ENCODE measurements around the gene SMURF2.
"Not testable (repeated sequence)": the region's sequence is repeated elsewhere in the genome, so short reads cannot be mapped to it uniquely, and the experiment has no call there.

SMURF2 gene

DNA sequence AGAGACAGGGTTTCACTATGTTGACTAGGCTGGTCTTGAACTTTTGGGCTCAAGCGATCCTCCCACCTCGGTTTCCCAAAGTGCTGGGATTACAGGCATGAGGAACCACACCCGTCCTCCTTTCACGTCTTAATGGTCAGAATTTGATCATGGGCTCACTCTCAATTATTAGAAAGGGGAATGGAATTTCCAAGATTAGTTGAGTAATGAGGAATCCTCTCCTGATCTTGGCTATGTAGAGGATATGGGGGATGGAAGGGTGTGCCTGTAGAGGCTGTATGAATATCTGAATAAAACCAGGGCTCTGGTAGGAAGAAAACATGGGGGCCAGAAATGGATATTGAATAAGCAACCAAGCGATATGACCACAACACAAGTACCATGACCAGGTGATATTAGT lies 25.9 kb upstream of the SMURF2 start:
- Histone ChIP-seq H3K27ac (ENCODE audit: low read length) (no peak overlapping the region), H3K27me3 (ENCODE audit: control insufficient read depth, insufficient read depth, low read length) (no peaks in the 10 kb centered on the region), H3K4me1 (ENCODE audit: control insufficient read depth, insufficient read depth, low read length) (no peaks in the 10 kb centered on the region), H3K9me3 (ENCODE audit: control insufficient read depth, insufficient read depth, low read length) (no peaks in the 10 kb centered on the region; the same call in 1 of the 2 replicates), H3K36me3 (ENCODE audit: control insufficient read depth, insufficient read depth, low read length) (no peaks in the 10 kb centered on the region), H3K4me3 (ENCODE audit: low read length) (no peak overlapping the region)
- WGBS (ENCODE audit: insufficient coverage, insufficient read length), result no CpG with 5 or more reads among the region's 5 CpGs
- DNase-seq (ENCODE audit: low read depth, low spot score), result no peak

DNA sequence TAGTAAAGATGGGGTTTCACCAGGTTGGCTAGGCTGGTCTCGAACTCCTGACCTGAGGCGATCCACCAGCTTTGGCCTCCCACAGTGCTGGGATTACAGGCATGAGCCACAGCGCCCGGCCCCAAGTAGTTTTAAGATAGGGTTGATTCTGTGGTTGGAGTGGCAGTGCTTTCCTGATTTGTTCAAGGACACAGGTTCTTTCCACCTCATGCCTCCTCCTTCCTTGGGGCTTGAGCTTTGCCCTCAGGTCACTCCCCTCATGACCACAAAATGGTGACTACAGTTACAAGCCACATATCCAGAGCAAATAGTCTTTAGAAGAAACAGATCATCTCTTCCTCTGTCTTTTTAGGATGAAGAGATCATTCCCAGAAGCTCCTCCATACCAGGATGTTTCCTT lies 25.3 kb upstream of the SMURF2 start:
- Histone ChIP-seq H3K4me3 (ENCODE audit: low read length) (no peak overlapping the region), H3K27me3 (ENCODE audit: control insufficient read depth, insufficient read depth, low read length) (no peaks in the 10 kb centered on the region), H3K9me3 (ENCODE audit: control insufficient read depth, insufficient read depth, low read length) (no peaks in the 10 kb centered on the region; the same call in 1 of the 2 replicates), H3K4me1 (ENCODE audit: control insufficient read depth, insufficient read depth, low read length) (no peaks in the 10 kb centered on the region), H3K27ac (ENCODE audit: low read length) (no peak overlapping the region), H3K36me3 (ENCODE audit: control insufficient read depth, insufficient read depth, low read length) (no peaks in the 10 kb centered on the region)
- no CpG with 5 or more reads among the region's 4 CpGs for WGBS (ENCODE audit: insufficient coverage, insufficient read length)
- DNase-seq (ENCODE audit: low read depth, low spot score), result no peak

DNA sequence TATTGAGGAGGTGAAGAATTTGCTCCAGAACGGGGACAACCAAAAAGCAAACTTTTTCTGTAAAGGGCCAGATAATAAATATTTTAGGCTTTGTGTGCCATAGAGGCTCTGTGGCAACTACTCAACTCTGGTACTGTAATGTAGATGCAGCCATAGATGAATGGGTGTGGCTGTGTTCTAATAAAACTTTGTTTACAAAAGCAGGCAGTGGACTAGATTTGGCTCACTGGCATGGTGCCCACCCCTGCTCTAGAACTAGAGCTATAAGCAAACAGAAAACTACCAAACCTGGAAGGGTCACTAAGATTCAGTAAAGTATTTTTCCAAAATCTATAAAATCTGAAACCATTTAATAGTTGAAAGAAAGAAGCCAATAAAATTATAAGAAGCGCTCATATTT lies 24.6 kb upstream of the SMURF2 start:
- H3K27me3 ChIP-seq (ENCODE audit: control insufficient read depth, insufficient read depth, low read length), result no peaks in the 10 kb centered on the region
- no peak overlapping the region for H3K27ac ChIP-seq (ENCODE audit: low read length)
- no peaks in the 10 kb centered on the region for H3K4me1 ChIP-seq (ENCODE audit: control insufficient read depth, insufficient read depth, low read length)
- no peak for DNase-seq (ENCODE audit: low read depth, low spot score)
- H3K4me3 ChIP-seq (ENCODE audit: low read length), result no peak overlapping the region
- H3K9me3 ChIP-seq (ENCODE audit: control insufficient read depth, insufficient read depth, low read length), result no peaks in the 10 kb centered on the region; the same call in 1 of the 2 replicates
- no CpG with 5 or more reads among the region's 2 CpGs for WGBS (ENCODE audit: insufficient coverage, insufficient read length)
- no peaks in the 10 kb centered on the region for H3K36me3 ChIP-seq (ENCODE audit: control insufficient read depth, insufficient read depth, low read length)

DNA sequence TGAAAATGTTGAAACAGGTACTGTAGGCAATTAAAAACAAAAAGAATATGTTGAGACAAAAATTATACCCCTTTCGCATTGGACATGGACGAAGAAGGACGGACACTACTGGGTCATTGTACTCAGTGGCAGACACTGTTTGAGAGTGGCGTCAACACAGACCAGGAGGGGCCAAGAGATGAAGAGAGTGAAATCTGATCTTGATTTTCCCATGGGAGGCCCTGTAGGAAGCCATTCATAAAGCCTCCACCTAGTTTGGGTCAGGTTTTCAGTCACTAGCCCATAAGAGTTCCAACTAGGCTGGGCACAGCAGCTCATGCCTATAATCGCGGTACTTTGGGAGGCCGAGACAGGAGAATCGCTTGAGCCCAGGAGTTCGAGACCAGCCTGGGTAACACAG lies 23.6 kb upstream of the SMURF2 start:
- no peak overlapping the region for H3K27ac ChIP-seq (ENCODE audit: low read length)
- H3K9me3 ChIP-seq (ENCODE audit: control insufficient read depth, insufficient read depth, low read length), result no peaks in the 10 kb centered on the region; the same call in 1 of the 2 replicates
- H3K4me3 ChIP-seq (ENCODE audit: low read length), result no peak overlapping the region
- no peaks in the 10 kb centered on the region for H3K4me1 ChIP-seq (ENCODE audit: control insufficient read depth, insufficient read depth, low read length)
- DNase-seq (ENCODE audit: low read depth, low spot score), result no peak
- no peaks in the 10 kb centered on the region for H3K36me3 ChIP-seq (ENCODE audit: control insufficient read depth, insufficient read depth, low read length)
- WGBS (ENCODE audit: insufficient coverage, insufficient read length), result no CpG with 5 or more reads among the region's 9 CpGs
- no peaks in the 10 kb centered on the region for H3K27me3 ChIP-seq (ENCODE audit: control insufficient read depth, insufficient read depth, low read length)

DNA sequence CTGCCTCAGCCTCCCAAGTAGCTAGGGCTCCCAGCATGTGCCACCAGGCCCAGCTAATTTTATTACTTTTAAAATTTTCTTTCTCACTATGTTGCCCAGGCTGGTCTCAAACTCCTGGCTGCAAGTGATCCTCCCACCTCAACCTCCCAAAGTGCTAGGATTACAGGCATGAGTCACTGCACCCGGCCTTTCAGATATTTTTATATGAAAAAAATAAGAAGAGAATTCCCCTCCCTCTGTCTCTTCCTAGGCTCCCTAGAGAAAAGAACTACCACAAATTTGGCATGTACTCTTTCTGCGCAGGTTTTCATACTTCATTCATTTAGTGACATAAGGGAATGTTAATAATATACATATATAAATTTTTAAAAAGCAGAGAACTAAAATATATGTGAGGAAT lies 21.7 kb upstream of the SMURF2 start:
- DNase-seq (ENCODE audit: low read depth, low spot score), result no peak
- no peaks in the 10 kb centered on the region for H3K4me1 ChIP-seq (ENCODE audit: control insufficient read depth, insufficient read depth, low read length)
- H3K27me3 ChIP-seq (ENCODE audit: control insufficient read depth, insufficient read depth, low read length), result no peaks in the 10 kb centered on the region
- no CpG with 5 or more reads among the region's 2 CpGs for WGBS (ENCODE audit: insufficient coverage, insufficient read length)
- no peak overlapping the region for H3K4me3 ChIP-seq (ENCODE audit: low read length)
- no peaks in the 10 kb centered on the region; the same call in 1 of the 2 replicates for H3K9me3 ChIP-seq (ENCODE audit: control insufficient read depth, insufficient read depth, low read length)
- no peak overlapping the region for H3K27ac ChIP-seq (ENCODE audit: low read length)
- no peaks in the 10 kb centered on the region for H3K36me3 ChIP-seq (ENCODE audit: control insufficient read depth, insufficient read depth, low read length)

DNA sequence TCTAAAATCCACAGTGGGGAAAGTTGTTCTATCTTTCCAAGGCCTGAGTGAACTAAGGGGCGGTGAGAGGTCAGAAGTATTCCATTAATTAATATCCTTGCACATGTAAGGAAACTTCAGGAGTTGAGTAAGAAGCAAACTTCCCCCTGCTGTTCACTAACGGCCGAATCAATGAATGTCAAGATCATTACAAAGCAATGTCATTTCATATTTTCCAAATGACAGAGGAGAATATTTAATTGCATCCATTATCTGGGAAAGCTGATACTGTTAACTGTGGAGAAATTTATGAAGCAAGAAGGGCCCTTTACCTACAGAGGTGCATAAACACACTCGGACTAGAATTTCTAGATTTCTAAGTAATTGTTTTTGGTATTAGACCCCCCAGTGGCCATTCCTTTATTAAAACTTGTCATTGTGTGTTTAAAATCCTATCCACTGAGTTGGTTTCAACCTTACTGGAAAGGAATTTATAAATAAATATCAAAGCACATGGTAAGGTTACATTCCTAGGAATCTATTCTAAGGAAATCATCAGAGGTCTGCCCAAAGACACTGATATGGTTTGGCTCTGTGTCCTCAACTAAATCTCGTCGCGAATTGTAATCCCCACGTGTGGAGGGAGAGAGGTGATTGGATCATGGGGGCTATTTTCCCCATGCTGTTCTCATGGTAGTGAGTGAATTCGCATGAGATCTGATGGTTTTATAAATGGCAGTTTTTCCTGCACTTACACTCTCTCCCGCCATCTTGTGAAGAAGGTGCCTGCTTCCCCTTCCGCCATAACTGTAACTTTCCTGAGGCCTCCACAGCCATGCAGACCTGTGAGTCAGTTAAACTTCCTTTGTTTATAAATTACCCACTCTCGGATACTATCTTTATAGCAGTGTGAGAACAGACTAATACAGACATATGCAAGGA lies 20.4 kb upstream of the SMURF2 start:
- H3K4me3 ChIP-seq (ENCODE audit: low read length), result no peak overlapping the region
- no peak overlapping the region for H3K27ac ChIP-seq (ENCODE audit: low read length)
- no peaks in the 10 kb centered on the region for H3K36me3 ChIP-seq (ENCODE audit: control insufficient read depth, insufficient read depth, low read length)
- H3K27me3 ChIP-seq (ENCODE audit: control insufficient read depth, insufficient read depth, low read length), result no peaks in the 10 kb centered on the region
- H3K9me3 ChIP-seq (ENCODE audit: control insufficient read depth, insufficient read depth, low read length), result no peaks in the 10 kb centered on the region; the same call in 1 of the 2 replicates
- no peaks in the 10 kb centered on the region for H3K4me1 ChIP-seq (ENCODE audit: control insufficient read depth, insufficient read depth, low read length)
- WGBS (ENCODE audit: insufficient coverage, insufficient read length), result no CpG with 5 or more reads among the region's 12 CpGs
- no peak for DNase-seq (ENCODE audit: low read depth, low spot score)

DNA sequence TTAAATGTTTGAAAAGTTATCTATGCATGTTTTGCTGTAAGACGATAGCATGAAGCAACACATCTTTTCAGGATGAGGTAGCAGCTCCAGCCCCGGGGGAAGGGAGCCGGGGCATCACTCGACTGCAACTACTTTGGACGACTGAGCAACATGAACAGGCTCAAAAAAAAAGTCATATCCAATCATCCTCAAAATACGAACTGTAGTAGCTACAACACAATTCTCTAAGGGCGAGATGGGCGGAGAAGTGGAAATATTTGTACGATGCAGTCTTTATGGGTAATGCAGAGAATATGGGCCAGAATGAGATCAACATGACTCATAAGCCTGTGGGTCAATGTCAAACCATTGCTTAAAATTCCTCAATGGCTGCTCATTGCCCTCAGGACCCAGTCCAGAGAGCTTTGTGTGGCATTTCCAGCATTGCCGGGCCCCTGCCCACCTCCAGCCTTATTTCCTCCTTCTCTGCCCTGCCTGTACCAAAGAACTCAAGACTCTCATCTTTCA lies 17.7 kb upstream of the SMURF2 start:
- no CpG with 5 or more reads among the region's 10 CpGs for WGBS (ENCODE audit: insufficient coverage, insufficient read length)
- no peak for DNase-seq (ENCODE audit: low read depth, low spot score)
- Histone ChIP-seq H3K9me3 (ENCODE audit: control insufficient read depth, insufficient read depth, low read length) (no peaks in the 10 kb centered on the region), H3K27me3 (ENCODE audit: control insufficient read depth, insufficient read depth, low read length) (no peaks in the 10 kb centered on the region), H3K4me1 (ENCODE audit: control insufficient read depth, insufficient read depth, low read length) (no peaks in the 10 kb centered on the region), H3K36me3 (ENCODE audit: control insufficient read depth, insufficient read depth, low read length) (no peaks in the 10 kb centered on the region), H3K4me3 (ENCODE audit: low read length) (no peak overlapping the region), H3K27ac (ENCODE audit: low read length) (no peak overlapping the region)

DNA sequence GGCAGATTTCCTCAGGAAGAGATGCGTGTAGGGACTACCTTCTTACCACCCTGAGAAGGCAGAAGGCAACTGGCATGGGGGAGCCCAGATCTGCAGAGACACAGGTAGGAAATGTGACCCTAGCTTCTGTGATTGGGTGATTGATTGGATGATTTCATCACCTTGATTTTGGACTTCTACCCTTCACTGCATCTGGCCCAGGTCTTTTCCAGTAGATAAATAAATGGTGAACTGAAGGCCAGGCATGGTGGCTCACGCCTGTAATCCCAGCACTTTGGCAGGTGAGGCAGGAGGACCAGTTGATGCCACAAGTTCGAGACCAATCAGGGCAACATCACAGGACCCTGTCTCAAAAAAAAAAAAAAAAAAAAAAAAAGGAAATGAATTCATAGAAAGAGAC lies 14.7 kb upstream of the SMURF2 start:
- no peak overlapping the region for H3K4me3 ChIP-seq (ENCODE audit: low read length)
- no peaks in the 10 kb centered on the region for H3K4me1 ChIP-seq (ENCODE audit: control insufficient read depth, insufficient read depth, low read length)
- DNase-seq (ENCODE audit: low read depth, low spot score), result no peak
- WGBS (ENCODE audit: insufficient coverage, insufficient read length), result no CpG with 5 or more reads among the region's 3 CpGs
- no peaks in the 10 kb centered on the region for H3K36me3 ChIP-seq (ENCODE audit: control insufficient read depth, insufficient read depth, low read length)
- H3K27me3 ChIP-seq (ENCODE audit: control insufficient read depth, insufficient read depth, low read length), result no peaks in the 10 kb centered on the region
- H3K9me3 ChIP-seq (ENCODE audit: control insufficient read depth, insufficient read depth, low read length), result no peaks in the 10 kb centered on the region
- no peak overlapping the region for H3K27ac ChIP-seq (ENCODE audit: low read length)

DNA sequence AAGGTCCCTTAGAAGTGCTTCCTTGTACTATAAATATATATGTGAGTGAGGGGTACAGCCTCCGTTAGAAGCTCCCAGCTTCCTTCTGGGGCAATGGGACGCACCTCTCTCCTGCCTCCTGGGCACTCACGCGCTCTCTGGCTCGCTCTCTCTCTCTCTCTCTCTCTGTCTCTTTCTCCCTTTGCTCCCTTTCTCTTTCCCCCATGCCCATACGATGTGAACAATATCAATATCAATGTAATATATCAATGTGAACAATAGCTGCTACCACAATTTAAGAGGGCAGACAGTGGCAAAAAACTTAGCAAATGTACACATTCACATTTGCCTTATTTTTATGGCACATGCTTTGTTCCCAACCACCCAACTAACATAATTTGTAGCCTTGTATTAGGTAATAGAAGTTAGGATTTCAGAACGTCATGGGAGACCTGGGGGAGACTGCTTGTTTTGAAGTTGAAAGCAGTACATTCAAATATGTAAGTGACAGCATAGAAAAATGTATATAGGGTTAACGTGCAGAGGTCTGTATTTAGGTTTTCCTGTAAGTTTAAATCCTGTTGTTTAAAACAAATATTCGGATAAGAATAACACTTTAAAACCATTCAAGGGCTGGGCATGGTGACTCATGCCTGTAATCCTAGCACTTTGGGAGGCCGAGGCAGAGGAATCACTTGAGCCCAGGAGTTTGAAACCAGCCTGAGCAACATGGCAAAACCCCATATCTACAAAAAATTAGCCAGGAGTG lies 8.9 kb upstream of the SMURF2 start:
- not testable (repeated sequence) for DNase-seq (ENCODE audit: low read depth, low spot score); H3K27ac ChIP-seq (ENCODE audit: low read length)
- WGBS (ENCODE audit: insufficient coverage, insufficient read length), result no CpG with 5 or more reads among the region's 10 CpGs

DNA sequence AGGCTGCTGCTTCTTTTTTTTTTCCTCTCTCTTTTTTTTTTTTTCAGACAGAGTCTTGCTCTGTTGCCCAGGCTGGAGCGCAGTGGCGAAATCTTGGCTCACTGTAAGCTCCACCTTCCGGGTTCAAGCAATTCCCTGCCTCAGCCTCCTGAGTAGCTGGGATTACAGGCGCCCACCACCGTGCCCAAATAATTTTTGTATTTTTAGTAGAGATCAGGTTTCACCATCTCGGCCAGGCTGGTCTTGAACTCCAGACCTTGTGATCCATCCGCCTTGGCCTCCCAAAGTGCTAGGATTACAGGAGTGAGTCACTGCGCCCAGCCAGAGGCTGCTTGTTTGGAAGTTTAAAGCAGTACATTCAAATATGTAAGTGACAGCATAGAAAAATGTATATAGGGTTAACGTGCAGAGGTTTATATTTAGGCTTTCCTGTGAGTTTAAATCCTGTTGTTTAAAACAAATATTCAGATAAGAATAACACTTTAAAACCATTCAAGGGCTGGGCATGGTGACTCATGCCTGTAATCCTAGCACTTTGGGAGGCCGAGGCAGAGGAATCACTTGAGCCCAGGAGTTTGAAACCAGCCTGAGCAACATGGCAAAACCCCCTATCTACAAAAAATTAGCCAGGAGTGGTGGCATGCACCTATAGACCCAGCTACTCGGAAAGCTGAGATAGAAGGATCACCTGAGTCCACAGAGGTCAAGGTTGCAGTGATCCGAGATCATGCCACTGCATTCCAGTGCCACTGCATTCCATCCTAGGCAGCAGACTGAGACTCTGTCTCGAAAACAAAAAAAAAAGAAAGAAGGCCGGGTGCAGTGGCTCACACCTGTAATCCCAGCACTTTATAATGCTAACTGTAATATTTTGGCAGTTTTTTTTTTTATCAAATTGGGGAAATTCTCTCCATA lies 6.0 kb upstream of the SMURF2 start:
- not testable (repeated sequence) for H3K9me3 ChIP-seq (ENCODE audit: control insufficient read depth, insufficient read depth, low read length); H3K27me3 ChIP-seq (ENCODE audit: control insufficient read depth, insufficient read depth, low read length); H3K27ac ChIP-seq (ENCODE audit: low read length); H3K4me3 ChIP-seq (ENCODE audit: low read length); DNase-seq (ENCODE audit: low read depth, low spot score); H3K36me3 ChIP-seq (ENCODE audit: control insufficient read depth, insufficient read depth, low read length); H3K4me1 ChIP-seq (ENCODE audit: control insufficient read depth, insufficient read depth, low read length)
- no CpG with 5 or more reads among the region's 14 CpGs for WGBS (ENCODE audit: insufficient coverage, insufficient read length)

More for the DNA sequence above, 8.9 kb upstream of the SMURF2 start:
- not testable (repeated sequence) for H3K4me3 ChIP-seq (ENCODE audit: low read length); H3K4me1 ChIP-seq (ENCODE audit: control insufficient read depth, insufficient read depth, low read length); H3K9me3 ChIP-seq (ENCODE audit: control insufficient read depth, insufficient read depth, low read length); H3K36me3 ChIP-seq (ENCODE audit: control insufficient read depth, insufficient read depth, low read length); H3K27me3 ChIP-seq (ENCODE audit: control insufficient read depth, insufficient read depth, low read length)

All from iPS DF 6.9 (cell line).